Endothelial cell of umbilical vein (primary cell): ENCODE data around the gene C2CD5. TPM values are rescaled to one million over a fixed set of nuclear protein-coding genes. Genes with fewer than 3 reads are reported as not detected.

Experiments
- BruUV-seq: library from RNA; stranded (reverse); fragments of 400-500 nt; replicated peaks from 2 replicates; lab custom pipeline; 2021; lab: Mats Ljungman, UMichigan
- CTCF ChIA-PET: fragments of 300-600, 350-600 bp; sonication (Branson Sonifier 250); formaldehyde crosslinking; loops from one replicate; lab custom pipeline; 2021; ENCODE audit warnings: antibody characterized with exemption, inconsistent platforms; lab: Charles Lee
- POLR2A ChIA-PET: fragments of 300-600, 350-600 bp; sonication (Branson Sonifier 250); formaldehyde crosslinking; loops from one replicate; lab custom pipeline; 2021; ENCODE audit warnings: antibody characterized with exemption, inconsistent platforms; lab: Charles Lee
- DNase-seq: peaks from one replicate; pipeline ENCODE4 v3.0.0-alpha.2; 2011; ENCODE audit warnings: low read depth, low spot score
- FAIRE-seq: peaks from 2 replicates; lab custom pipeline; 2011; peaks lifted over from hg19 to GRCh38; lab: Jason Lieb, UNC
- H2AFZ ChIP-seq: 2 replicates; pipeline ENCODE4 v1.6.0; 2012; ENCODE audit warnings: low read depth, low read length, control low read depth, inconsistent platforms
- H3K27ac ChIP-seq: 2 replicates; pipeline ENCODE4 v1.5.1; 2011; ENCODE audit warnings: low read depth, mild to moderate bottlenecking, control low read depth, low read length, moderate library complexity; ENCODE audit not compliant: insufficient read depth
- H3K27me3 ChIP-seq, 2 experiments: 2 replicates each; pipeline versions ENCODE4 v1.6.0 to v1.6.1; 2011; ENCODE audit warnings: low read length in 2 of 2, mixed read lengths in 1 of 2; ENCODE audit not compliant: control insufficient read depth in 2 of 2, insufficient read depth in 2 of 2
- H3K36me3 ChIP-seq, 2 experiments: 2 replicates in 1 of 2; 3 replicates in 1 of 2; pipeline ENCODE4 v1.5.1; 2011; ENCODE audit warnings: low read length in 2 of 2, mild to moderate bottlenecking in 1 of 2, moderate library complexity in 1 of 2; ENCODE audit not compliant: control insufficient read depth in 2 of 2, insufficient read depth in 2 of 2; ENCODE audit errors: extremely low read depth in 1 of 2
- H3K4me1 ChIP-seq: 3 replicates; pipeline ENCODE4 v1.5.1; 2011; ENCODE audit warnings: mild to moderate bottlenecking, low read length; ENCODE audit not compliant: control insufficient read depth, insufficient read depth; ENCODE audit errors: extremely low read depth
- H3K4me2 ChIP-seq: 2 replicates; pipeline ENCODE4 v1.6.1; 2011; ENCODE audit warnings: low read length, control low read depth, mixed read lengths; ENCODE audit not compliant: insufficient read depth
- H3K4me3 ChIP-seq, 3 experiments: fragments of 200-600 bp in 1 of 3; sonication (generic), shearing (Covaris generic) in 1 of 3; replicated peaks in 1 of 3; 2 replicates each; pipeline ENCODE4 v1.5.1; 2011 to 2016; ENCODE audit warnings: control low read depth in 3 of 3, low read length in 3 of 3, mild to moderate bottlenecking in 2 of 3, inconsistent platforms in 1 of 3, low read depth in 1 of 3, moderate library complexity in 1 of 3; ENCODE audit not compliant: insufficient read depth in 1 of 3
- H3K79me2 ChIP-seq: 2 replicates; pipeline ENCODE4 v1.6.0; 2012; ENCODE audit warnings: low read length, inconsistent platforms; ENCODE audit not compliant: control insufficient read depth, insufficient read depth
- H3K9ac ChIP-seq: replicated peaks from 2 replicates; pipeline ENCODE3; 2011; ENCODE audit warnings: low read length, control low read depth; ENCODE audit not compliant: insufficient read depth; ENCODE audit errors: extremely low read depth
- H3K9me1 ChIP-seq: replicated peaks from 3 replicates; pipeline ENCODE4 v1.6.0; 2011; ENCODE audit warnings: mild to moderate bottlenecking, low read length; ENCODE audit not compliant: control insufficient read depth, insufficient read depth; ENCODE audit errors: extremely low read depth
- H3K9me3 ChIP-seq: replicated peaks from 2 replicates; pipeline ENCODE4 v1.5.1; 2012; ENCODE audit warnings: low read length, inconsistent platforms; ENCODE audit not compliant: control insufficient read depth, insufficient read depth
- H4K20me1 ChIP-seq: replicated peaks from 2 replicates; pipeline ENCODE3; 2011; ENCODE audit warnings: mild to moderate bottlenecking, low read length; ENCODE audit not compliant: control insufficient read depth, insufficient read depth; ENCODE audit errors: extremely low read depth
- EZH2 ChIP-seq: IDR thresholded peaks from 2 replicates; pipeline ENCODE4 v1.6.1; 2012; ENCODE audit warnings: borderline replicate concordance, low read depth, mild to moderate bottlenecking, moderate library complexity, low read length, inconsistent platforms; ENCODE audit not compliant: severe bottlenecking
- FOS ChIP-seq: IDR thresholded peaks from 2 replicates; pipeline ENCODE4 v1.6.1; 2011; ENCODE audit warnings: mild to moderate bottlenecking, low read length, moderate library complexity, borderline replicate concordance; ENCODE audit not compliant: insufficient read depth
- GATA2 ChIP-seq: IDR thresholded peaks from 2 replicates; pipeline ENCODE4 v1.7.0; 2011; ENCODE audit warnings: low read depth, mild to moderate bottlenecking, moderate library complexity, mixed read lengths, low read length; ENCODE audit not compliant: insufficient read length, insufficient read depth
- JUN ChIP-seq: IDR thresholded peaks from 2 replicates; pipeline ENCODE4 v1.6.1; 2011; ENCODE audit warnings: borderline replicate concordance, low read depth; ENCODE audit not compliant: insufficient read length, insufficient read depth
- MYC ChIP-seq: IDR thresholded peaks from one replicate; pipeline ENCODE4 v1.6.1; 2011; ENCODE audit warnings: mild to moderate bottlenecking, low read depth, low read length
- POLR2A ChIP-seq: IDR thresholded peaks from 2 replicates; pipeline ENCODE4 v1.6.1; 2012; ENCODE audit warnings: low read depth, mild to moderate bottlenecking, control low read depth, low read length
- POLR2AphosphoS5 ChIP-seq: IDR thresholded peaks from 2 replicates; pipeline ENCODE4 v1.6.1; 2012; ENCODE audit warnings: low read depth, mild to moderate bottlenecking, control low read depth, low read length, moderate library complexity; ENCODE audit not compliant: insufficient read depth
- dilution Hi-C: fragments of 300-500 bp; cut with MboI; formaldehyde crosslinking; loops from one replicate; pipeline ENCODE4 v1.15.0; 2019; ENCODE audit warnings: low sequenced_read_pairs; ENCODE audit not compliant: extremely low pct_ligation_motif_present
- intact Hi-C: fragments of 100-400 bp; cut with micrococcal nuclease; formaldehyde crosslinking; loops from one replicate; pipeline ENCODE4 v1.10.0; 2022
- polyA plus RNA-seq, 4 experiments: library from polyadenylated mRNA; depleted of rRNA in 3 of 4; stranded (reverse) in 3 of 4; unstranded in 1 of 4; fragments of >200 nt; gene quantifications; 2 replicates each; pipeline versions ENCODE4 v1.2.1 to v1.2.3, GENCODE V29; 2011 to 2012; ENCODE audit warnings: missing spikeins in 1 of 4
- total RNA-seq: library from RNA; stranded (reverse); gene quantifications from 2 replicates; pipeline ENCODE4 v1.2.3, GENCODE V29; 2021
- TF ChIP-seq, protein P1 (sequence below): IDR thresholded peaks from 2 replicates; pipeline ENCODE4 v1.6.1; 2011; ENCODE audit not compliant: insufficient read depth, insufficient read length
- TF ChIP-seq, protein P2 (sequence below), 2 donors: IDR thresholded peaks; 1 replicate in 1 of 2; 2 replicates in 1 of 2; pipeline ENCODE4 v1.5.1; 2011; ENCODE audit warnings: low read length in 2 of 2, mild to moderate bottlenecking in 2 of 2, moderate library complexity in 2 of 2, control low read depth in 1 of 2, inconsistent platforms in 1 of 2, low read depth in 1 of 2; ENCODE audit not compliant: insufficient read depth in 1 of 2; ENCODE audit errors: extremely low read depth in 1 of 2

C2CD5 gene
- total and polyA plus RNA-seq, 2 donors (not counting 3 experiments of a cell fraction or from before 2014, with no cell fraction given), result 12.9 to 32.9 TPM

DNA sequence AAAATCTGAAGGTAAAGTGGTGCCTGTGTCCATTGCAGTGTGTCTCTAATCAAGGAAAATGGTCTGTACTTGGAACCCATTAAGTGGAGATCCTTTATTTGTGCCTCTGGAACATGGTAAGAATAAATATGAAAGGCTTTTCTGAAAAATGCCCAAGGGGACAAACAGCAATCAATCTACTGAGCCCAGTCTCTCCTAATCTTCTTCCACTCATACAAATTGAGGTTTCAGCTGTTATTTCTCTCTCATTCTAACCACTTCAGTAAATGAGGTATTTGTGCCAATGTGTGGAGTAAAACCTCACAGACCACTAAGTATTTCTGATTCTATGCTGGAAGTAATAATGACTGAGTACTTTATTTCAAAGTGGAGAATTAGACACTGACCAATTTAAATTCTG is 127.5 kb downstream of the C2CD5 start:
- no peak overlapping the region for H3K27ac ChIP-seq
- no peak overlapping the region for H2AFZ ChIP-seq
- no peaks in the 10 kb centered on the region for H3K79me2 ChIP-seq
- H3K9me3 ChIP-seq, result no peaks in the 10 kb centered on the region
- DNase-seq (no peak), FAIRE-seq (no peak)
- intact Hi-C loops (no loop called here), dilution Hi-C loops (no loop called here)
- H3K4me2 ChIP-seq, result no peak overlapping the region
- TF ChIP-seq POLR2AphosphoS5 (no peak), FOS (no peak), JUN (no peak), GATA2 (no peak), EZH2 (no peak), MYC (no peak), POLR2A (no peak)
- TF ChIP-seq, protein P1, sequence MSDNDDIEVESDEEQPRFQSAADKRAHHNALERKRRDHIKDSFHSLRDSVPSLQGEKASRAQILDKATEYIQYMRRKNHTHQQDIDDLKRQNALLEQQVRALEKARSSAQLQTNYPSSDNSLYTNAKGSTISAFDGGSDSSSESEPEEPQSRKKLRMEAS, result no peak
- TF ChIP-seq, protein P2, sequence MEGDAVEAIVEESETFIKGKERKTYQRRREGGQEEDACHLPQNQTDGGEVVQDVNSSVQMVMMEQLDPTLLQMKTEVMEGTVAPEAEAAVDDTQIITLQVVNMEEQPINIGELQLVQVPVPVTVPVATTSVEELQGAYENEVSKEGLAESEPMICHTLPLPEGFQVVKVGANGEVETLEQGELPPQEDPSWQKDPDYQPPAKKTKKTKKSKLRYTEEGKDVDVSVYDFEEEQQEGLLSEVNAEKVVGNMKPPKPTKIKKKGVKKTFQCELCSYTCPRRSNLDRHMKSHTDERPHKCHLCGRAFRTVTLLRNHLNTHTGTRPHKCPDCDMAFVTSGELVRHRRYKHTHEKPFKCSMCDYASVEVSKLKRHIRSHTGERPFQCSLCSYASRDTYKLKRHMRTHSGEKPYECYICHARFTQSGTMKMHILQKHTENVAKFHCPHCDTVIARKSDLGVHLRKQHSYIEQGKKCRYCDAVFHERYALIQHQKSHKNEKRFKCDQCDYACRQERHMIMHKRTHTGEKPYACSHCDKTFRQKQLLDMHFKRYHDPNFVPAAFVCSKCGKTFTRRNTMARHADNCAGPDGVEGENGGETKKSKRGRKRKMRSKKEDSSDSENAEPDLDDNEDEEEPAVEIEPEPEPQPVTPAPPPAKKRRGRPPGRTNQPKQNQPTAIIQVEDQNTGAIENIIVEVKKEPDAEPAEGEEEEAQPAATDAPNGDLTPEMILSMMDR (IDR thresholded peaks at IDR 0.05; ENCODE audit: extremely low read depth in 1 of 2, insufficient read depth in 1 of 2, low read depth in 1 of 2, low read length in 2 of 2), result no peak
- H3K9ac ChIP-seq, result no peak overlapping the region
- no peaks in the 10 kb centered on the region for H3K36me3 ChIP-seq
- H3K9me1 ChIP-seq, result no peaks in the 10 kb centered on the region
- H4K20me1 ChIP-seq, result no peaks in the 10 kb centered on the region
- BruUV-seq, result no TSS peak
- H3K4me1 ChIP-seq, result no peaks in the 10 kb centered on the region
- no peak overlapping the region for H3K4me3 ChIP-seq
- peaks cover 0 to 5% of the 10 kb centered on the region in 2 experiments for H3K27me3 ChIP-seq
- ChIA-PET POLR2A (no interaction called here), CTCF (no interaction called here)
